ENCODE data around the gene SLC16A10. TPM values are rescaled to one million over a fixed set of nuclear protein-coding genes. Genes with fewer than 3 reads are reported as not detected.

SLC16A10 gene
- total RNA-seq, 1 donor from 2014 or later = 4.8 TPM

- peak overlapping the region; percentile 3 for H3K27ac Mint-ChIP-seq
- H2AFZ ChIP-seq (replicated peaks) = no peak overlapping the region
Measured at GRCh38 chr6:111221804-111222203, 134.5 kb downstream of the SLC16A10 start.

GRCh38 chr6:111222341-111222740 is 135.0 kb downstream of the SLC16A10 start:
- peaks cover 5% of the 10 kb centered on the region for H3K4me1 Mint-ChIP-seq
- Histone ChIP-seq H2AFZ (replicated peaks) (no peak overlapping the region), H3K36me3 (no peaks in the 10 kb centered on the region), H3K9ac (no peak overlapping the region), H3K4me3 (no peak overlapping the region), H4K20me1 (ENCODE audit: low read depth) (no peaks in the 10 kb centered on the region), H3F3A (ENCODE audit: low read depth) (no peaks in the 10 kb centered on the region), H3K27me3 (no peaks in the 10 kb centered on the region), H3K9me3 (ENCODE audit: low read depth) (no peaks in the 10 kb centered on the region), H3K4me1 (peaks cover 4% of the 10 kb centered on the region), H3K4me2 (no peak overlapping the region), H3K79me2 (ENCODE audit: low read depth) (no peaks in the 10 kb centered on the region), H3K27ac (no peak overlapping the region)
- no peak for DNase-seq (ENCODE audit: low spot score)
- TF ChIP-seq CTCF (IDR thresholded peaks at IDR 0.05) (no peak), EZH2 (IDR thresholded peaks at IDR 0.05) (no peak), EZH2phosphoT487 (IDR thresholded peaks at IDR 0.05) (no peak)
- H3K27me3 Mint-ChIP-seq (ENCODE audit: insufficient read depth, low read depth) = no peaks in the 10 kb centered on the region
- H3K36me3 Mint-ChIP-seq = peaks cover 2% of the 10 kb centered on the region
- H3K4me3 Mint-ChIP-seq = no peak overlapping the region
- H3K9me3 Mint-ChIP-seq = no peaks in the 10 kb centered on the region
- H3K27ac Mint-ChIP-seq = no peak overlapping the region

More at GRCh38 chr6:111221804-111222203, 134.5 kb downstream of the SLC16A10 start:
- Histone ChIP-seq H3F3A (ENCODE audit: low read depth) (no peaks in the 10 kb centered on the region), H4K20me1 (ENCODE audit: low read depth) (no peaks in the 10 kb centered on the region), H3K4me1 (peaks cover 4% of the 10 kb centered on the region), H3K36me3 (no peaks in the 10 kb centered on the region), H3K9me3 (ENCODE audit: low read depth) (no peaks in the 10 kb centered on the region), H3K4me3 (no peak overlapping the region), H3K27ac (no peak overlapping the region), H3K27me3 (no peaks in the 10 kb centered on the region), H3K9ac (no peak overlapping the region), H3K4me2 (no peak overlapping the region), H3K79me2 (ENCODE audit: low read depth) (no peaks in the 10 kb centered on the region)
- Mint-ChIP-seq H3K4me1 (peaks cover 5% of the 10 kb centered on the region), H3K27me3 (ENCODE audit: insufficient read depth, low read depth) (no peaks in the 10 kb centered on the region), H3K36me3 (peaks cover 2% of the 10 kb centered on the region), H3K9me3 (no peaks in the 10 kb centered on the region), H3K4me3 (no peak overlapping the region)
- DNase-seq (ENCODE audit: low spot score) = peak; percentile 25
- no peak for TF ChIP-seq EZH2 (IDR thresholded peaks at IDR 0.05)
- no peak for TF ChIP-seq EZH2phosphoT487 (IDR thresholded peaks at IDR 0.05)
- no peak for TF ChIP-seq CTCF (IDR thresholded peaks at IDR 0.05)

GRCh38 chr6:111228094-111228493 is 140.8 kb downstream of the SLC16A10 start:
- no peak overlapping the region for H2AFZ ChIP-seq (replicated peaks)
- H3K79me2 ChIP-seq (ENCODE audit: low read depth) = no peaks in the 10 kb centered on the region
- H3K27me3 ChIP-seq = no peaks in the 10 kb centered on the region
- H3K9ac ChIP-seq = no peak overlapping the region
- Mint-ChIP-seq H3K27me3 (ENCODE audit: insufficient read depth, low read depth) (peaks cover 5% of the 10 kb centered on the region), H3K27ac (no peak overlapping the region), H3K36me3 (no peaks in the 10 kb centered on the region), H3K9me3 (no peaks in the 10 kb centered on the region), H3K4me1 (no peaks in the 10 kb centered on the region), H3K4me3 (no peak overlapping the region)
- TF ChIP-seq CTCF (IDR thresholded peaks at IDR 0.05) = no peak
- no peak for TF ChIP-seq EZH2 (IDR thresholded peaks at IDR 0.05)
- TF ChIP-seq EZH2phosphoT487 (IDR thresholded peaks at IDR 0.05) = no peak
- H3F3A ChIP-seq (ENCODE audit: low read depth) = no peaks in the 10 kb centered on the region
- H3K4me2 ChIP-seq = no peak overlapping the region
- peaks cover 4% of the 10 kb centered on the region for H3K4me1 ChIP-seq
- H3K27ac ChIP-seq = no peak overlapping the region
- H3K36me3 ChIP-seq = no peaks in the 10 kb centered on the region
- no peaks in the 10 kb centered on the region for H3K9me3 ChIP-seq (ENCODE audit: low read depth)
- no peak for DNase-seq (ENCODE audit: low spot score)
- H4K20me1 ChIP-seq (ENCODE audit: low read depth) = no peaks in the 10 kb centered on the region
- no peak overlapping the region for H3K4me3 ChIP-seq
